HG02623 (cell line): ENCODE data around the gene CD37.
"Not testable (repeated sequence)": the region's sequence is repeated elsewhere in the genome, so short reads cannot be mapped to it uniquely, and the experiment has no call there.

ENCODE experiments used
- ATAC-seq: cut with Tn5 transposase; IDR thresholded peaks from one replicate; pipeline ENCODE4 v1.9.1; 2021; ENCODE audit warnings: moderate library complexity; ENCODE audit not compliant: unreplicated experiment

CD37 gene

GRCh38 chr19:49328741-49329140 is 6.5 kb upstream of the CD37 start:
- ATAC-seq = no peak

- not testable (repeated sequence) for ATAC-seq
These were observed 4.0 kb upstream of the CD37 start for GRCh38 chr19:49331187-49331586.

GRCh38 chr19:49331616-49332055 is 3.6 kb upstream of the CD37 start:
- peak; percentile 44 for ATAC-seq

- ATAC-seq = not testable (repeated sequence)
These were observed 2.4 kb upstream of the CD37 start for GRCh38 chr19:49332691-49333417.

- ATAC-seq = no peak
These were observed 1.8 kb upstream of the CD37 start for GRCh38 chr19:49333418-49333805.

- peak; percentile 36 for ATAC-seq
These were observed 1.4 kb upstream of the CD37 start for GRCh38 chr19:49333811-49334288.

GRCh38 chr19:49335784-49336481 is 727 bp downstream of the CD37 start:
- ATAC-seq = no peak

- ATAC-seq = no peak
These were observed 1.5 kb downstream of the CD37 start for GRCh38 chr19:49336482-49337266.

GRCh38 chr19:49337267-49338022 is 2.2 kb downstream of the CD37 start:
- ATAC-seq = no peak

- no peak for ATAC-seq
These were observed 2.9 kb downstream of the CD37 start for GRCh38 chr19:49338023-49338677.

- no peak for ATAC-seq
These were observed 3.6 kb downstream of the CD37 start for GRCh38 chr19:49338691-49339300.

GRCh38 chr19:49339301-49340068 is 4.3 kb downstream of the CD37 start:
- no peak for ATAC-seq

GRCh38 chr19:49340069-49340864 is 5.1 kb downstream of the CD37 start:
- no peak for ATAC-seq

- no peak for ATAC-seq
These were observed 5.9 kb downstream of the CD37 start for GRCh38 chr19:49340865-49341718.

- no peak for ATAC-seq
These were observed 7.1 kb downstream of the CD37 start for GRCh38 chr19:49342291-49342721.

GRCh38 chr19:49343123-49343522 is 7.9 kb downstream of the CD37 start:
- no peak for ATAC-seq
